Lower leg skin (tissue), 3 donors: Measurements from ENCODE around the gene REEP1.
"Not testable (repeated sequence)": the region's sequence is repeated elsewhere in the genome, so short reads cannot be mapped to it uniquely, and the experiment has no call there.

Experiments
- POLR2A ChIP-seq, 2 donors: fragments of 450-650 bp; IDR thresholded peaks; one replicate each; pipeline ENCODE4 v1.6.1; 2016 to 2017; ENCODE audit warnings: antibody characterized with exemption in 2 of 2, mild to moderate bottlenecking in 1 of 2, moderate library complexity in 1 of 2
- TF ChIP-seq, protein P1 (sequence below), 3 donors: fragments of 450-650 bp; IDR thresholded peaks; one replicate each; pipeline ENCODE4 v1.5.1; 2016; ENCODE audit warnings: antibody characterized with exemption in 3 of 3, mild to moderate bottlenecking in 3 of 3, moderate library complexity in 2 of 3

DNA sequence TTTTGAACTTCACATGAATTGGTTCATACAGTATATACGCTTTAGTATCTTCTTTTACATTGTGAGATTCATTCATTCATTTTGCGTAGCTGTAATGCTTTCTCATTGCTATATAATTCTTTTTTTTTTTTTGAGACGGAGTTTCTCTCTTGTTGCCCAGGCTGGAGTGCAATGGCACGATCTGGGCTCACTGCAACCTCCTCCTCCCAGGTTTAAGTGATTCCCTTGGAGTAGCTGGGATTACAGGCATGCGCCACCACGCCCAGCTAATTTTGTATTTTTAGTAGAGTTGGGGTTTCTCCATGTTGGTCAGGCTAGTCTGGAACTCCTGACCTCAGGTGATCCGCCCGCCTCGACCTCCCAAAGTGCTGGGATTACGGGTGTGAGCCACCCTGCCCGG lies 136.9 kb downstream of the REEP1 start:
- TF ChIP-seq, protein P1, sequence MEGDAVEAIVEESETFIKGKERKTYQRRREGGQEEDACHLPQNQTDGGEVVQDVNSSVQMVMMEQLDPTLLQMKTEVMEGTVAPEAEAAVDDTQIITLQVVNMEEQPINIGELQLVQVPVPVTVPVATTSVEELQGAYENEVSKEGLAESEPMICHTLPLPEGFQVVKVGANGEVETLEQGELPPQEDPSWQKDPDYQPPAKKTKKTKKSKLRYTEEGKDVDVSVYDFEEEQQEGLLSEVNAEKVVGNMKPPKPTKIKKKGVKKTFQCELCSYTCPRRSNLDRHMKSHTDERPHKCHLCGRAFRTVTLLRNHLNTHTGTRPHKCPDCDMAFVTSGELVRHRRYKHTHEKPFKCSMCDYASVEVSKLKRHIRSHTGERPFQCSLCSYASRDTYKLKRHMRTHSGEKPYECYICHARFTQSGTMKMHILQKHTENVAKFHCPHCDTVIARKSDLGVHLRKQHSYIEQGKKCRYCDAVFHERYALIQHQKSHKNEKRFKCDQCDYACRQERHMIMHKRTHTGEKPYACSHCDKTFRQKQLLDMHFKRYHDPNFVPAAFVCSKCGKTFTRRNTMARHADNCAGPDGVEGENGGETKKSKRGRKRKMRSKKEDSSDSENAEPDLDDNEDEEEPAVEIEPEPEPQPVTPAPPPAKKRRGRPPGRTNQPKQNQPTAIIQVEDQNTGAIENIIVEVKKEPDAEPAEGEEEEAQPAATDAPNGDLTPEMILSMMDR (IDR thresholded peaks at IDR 0.05) = not testable (repeated sequence)
- not testable (repeated sequence) for TF ChIP-seq POLR2A (IDR thresholded peaks at IDR 0.05)
